IMR-90 (cell line): ENCODE measurements around the gene PON1. TPM values are rescaled to one million over a fixed set of nuclear protein-coding genes. Genes with fewer than 3 reads are reported as not detected.

Experiments used
- ATAC-seq: fragments of 200-7000 bp; cut with Tn5 transposase; 2 replicates; pipeline ENCODE4 v1.9.1; 2020; ENCODE audit warnings: low read depth, mild to moderate bottlenecking, moderate library complexity
- BruUV-seq: library from RNA; stranded (reverse); fragments of 400-500 nt; replicated peaks from 2 replicates; lab custom pipeline; 2021; lab: Mats Ljungman, UMichigan
- CTCF ChIA-PET: fragments of 300-600 bp; formaldehyde crosslinking; extraction: SDS; loops from one replicate; lab custom pipeline; 2021; ENCODE audit warnings: antibody characterized with exemption; lab: Yijun Ruan, JAX
- POLR2A ChIA-PET: fragments of 300-600 bp; sonication (Branson Sonifier 250); formaldehyde crosslinking; loops from one replicate; lab custom pipeline; 2022; ENCODE audit warnings: antibody characterized with exemption; ENCODE audit not compliant: unreplicated experiment; lab: Charles Lee
- DNase-seq: peaks from one replicate; pipeline ENCODE4 v3.0.0; 2013
- H2AFZ ChIP-seq: replicated peaks from 2 replicates; pipeline ENCODE3; 2013; ENCODE audit warnings: low read length, mild to moderate bottlenecking; ENCODE audit not compliant: poor library complexity
- H2AK5ac ChIP-seq: 2 replicates; pipeline ENCODE4 v1.6.1; 2013; ENCODE audit warnings: low read depth, low read length, inconsistent platforms
- H2AK9ac ChIP-seq: replicated peaks from 2 replicates; pipeline ENCODE3; 2013; ENCODE audit warnings: mild to moderate bottlenecking, low read depth, low read length, moderate library complexity; ENCODE audit not compliant: poor library complexity
- H2BK120ac ChIP-seq: 2 replicates; pipeline ENCODE4 v1.6.1; 2013; ENCODE audit warnings: low read depth, low read length, inconsistent platforms
- H2BK15ac ChIP-seq: 3 replicates; pipeline ENCODE4 v1.6.1; 2013; ENCODE audit warnings: low read depth, low read length, inconsistent platforms
- H2BK20ac ChIP-seq: 2 replicates; pipeline ENCODE4 v1.6.1; 2013; ENCODE audit warnings: low read depth, mild to moderate bottlenecking, inconsistent platforms, low read length, moderate library complexity
- H2BK5ac ChIP-seq: 2 replicates; pipeline ENCODE4 v1.6.1; 2013; ENCODE audit warnings: mild to moderate bottlenecking, low read depth, low read length, inconsistent platforms; ENCODE audit not compliant: poor library complexity, severe bottlenecking
- H3K14ac ChIP-seq: replicated peaks from 2 replicates; pipeline ENCODE4 v1.6.1; 2013; ENCODE audit warnings: low read depth, low read length, inconsistent platforms
- H3K18ac ChIP-seq: 2 replicates; pipeline ENCODE4 v1.6.1; 2013; ENCODE audit warnings: low read depth, low read length, control low read depth
- H3K23ac ChIP-seq: 2 replicates; pipeline ENCODE4 v1.6.1; 2013; ENCODE audit warnings: low read depth, low read length, inconsistent platforms
- H3K27ac ChIP-seq: 2 replicates; pipeline ENCODE4 v1.5.1; 2013; ENCODE audit warnings: mild to moderate bottlenecking, control low read depth, low read length; ENCODE audit not compliant: insufficient read depth
- H3K27me3 ChIP-seq: 2 replicates; pipeline ENCODE4 v1.6.1; 2013; ENCODE audit warnings: low read length; ENCODE audit not compliant: control insufficient read depth, insufficient read depth
- H3K36me3 ChIP-seq: 2 replicates; pipeline ENCODE4 v1.6.1; 2013; ENCODE audit warnings: low read length, mixed read lengths; ENCODE audit not compliant: control insufficient read depth, insufficient read depth
- H3K4ac ChIP-seq: 2 replicates; pipeline ENCODE4 v1.6.1; 2013; ENCODE audit warnings: low read depth, low read length, inconsistent platforms
- H3K4me1 ChIP-seq: 2 replicates; pipeline ENCODE4 v1.6.1; 2013; ENCODE audit warnings: low read length, mixed read lengths; ENCODE audit not compliant: control insufficient read depth, insufficient read depth
- H3K4me2 ChIP-seq: 2 replicates; pipeline ENCODE4 v1.6.1; 2013; ENCODE audit warnings: low read depth, mild to moderate bottlenecking, control low read depth, low read length, moderate library complexity
- H3K4me3 ChIP-seq: 2 replicates; pipeline ENCODE4 v1.5.1; 2013; ENCODE audit warnings: low read depth, mild to moderate bottlenecking, control low read depth, low read length, moderate library complexity; ENCODE audit not compliant: insufficient read depth
- H3K56ac ChIP-seq: 2 replicates; pipeline ENCODE4 v1.6.1; 2013; ENCODE audit warnings: low read length, inconsistent platforms; ENCODE audit not compliant: insufficient read depth; ENCODE audit errors: extremely low read depth
- H3K79me1 ChIP-seq, 2 experiments: 2 replicates each; pipeline ENCODE4 v1.6.1; 2013; ENCODE audit warnings: low read length in 2 of 2, inconsistent platforms in 1 of 2, low read depth in 1 of 2
- H3K9ac ChIP-seq: 2 replicates; pipeline ENCODE4 v1.6.1; 2013; ENCODE audit warnings: low read depth, low read length, control low read depth
- H3K9me1 ChIP-seq: 2 replicates; pipeline ENCODE4 v1.6.1; 2013; ENCODE audit warnings: low read length, inconsistent platforms; ENCODE audit not compliant: insufficient read depth
- H3K9me3 ChIP-seq: 2 replicates; pipeline ENCODE4 v1.6.1; 2013; ENCODE audit warnings: low read length; ENCODE audit not compliant: control insufficient read depth, insufficient read depth
- H4K20me1 ChIP-seq: 2 replicates; pipeline ENCODE4 v1.6.1; 2013; ENCODE audit warnings: low read length, inconsistent platforms; ENCODE audit not compliant: insufficient read depth
- H4K5ac ChIP-seq: 2 replicates; pipeline ENCODE4 v1.6.1; 2013; ENCODE audit warnings: mild to moderate bottlenecking, low read depth, low read length, control low read depth
- H4K8ac ChIP-seq, 2 experiments: 2 replicates each; pipeline ENCODE4 v1.6.1; 2013; ENCODE audit warnings: low read depth in 2 of 2, low read length in 2 of 2, control low read depth in 1 of 2, inconsistent platforms in 1 of 2
- H4K91ac ChIP-seq: 2 replicates; pipeline ENCODE4 v1.6.1; 2013; ENCODE audit warnings: low read depth, low read length, inconsistent platforms; ENCODE audit not compliant: insufficient read depth
- CEBPB ChIP-seq: IDR thresholded peaks from 2 replicates; pipeline ENCODE4 v1.6.1; 2012; ENCODE audit warnings: low read depth, low read length, improper control_type of control experiment
- ELK1 ChIP-seq: fragments of 150-350 bp; IDR thresholded peaks from 2 replicates; pipeline ENCODE4 v1.6.1; 2016; ENCODE audit warnings: low read depth, mild to moderate bottlenecking, low read length, moderate library complexity, borderline replicate concordance
- FOS ChIP-seq: fragments of 150-350 bp; IDR thresholded peaks from 2 replicates; pipeline ENCODE4 v1.6.1; 2016; ENCODE audit warnings: low read depth, low read length
- NFE2L2 ChIP-seq: fragments of 150-350 bp; IDR thresholded peaks from 2 replicates; pipeline ENCODE4 v1.6.1; 2016; ENCODE audit warnings: low read depth, mild to moderate bottlenecking, low read length
- RCOR1 ChIP-seq: IDR thresholded peaks from 2 replicates; pipeline ENCODE4 v1.6.1; 2012; ENCODE audit warnings: mild to moderate bottlenecking, low read length, improper control_type of control experiment; ENCODE audit not compliant: insufficient replicate concordance
- SMC3 ChIP-seq: fragments of 150-350 bp; IDR thresholded peaks from 2 replicates; pipeline ENCODE4 v1.6.1; 2016; ENCODE audit warnings: low read depth, mild to moderate bottlenecking, antibody characterized with exemption, low read length, moderate library complexity
- WGBS, 2 experiments: methylation state at CpG; one replicate each; pipeline versions ENCODE4 v1.1.5 to v1.1.7; 2013; ENCODE audit warnings: missing lambda C conversion rate in 2 of 2; ENCODE audit not compliant: insufficient read length in 1 of 2; ENCODE audit errors: extremely low coverage in 2 of 2; 5-methylcytosine and 5-hydroxymethylcytosine counted together
- dilution Hi-C: fragments of 300-500 bp; cut with HindIII; formaldehyde crosslinking; loops from one replicate; pipeline ENCODE4 v1.14.3; 2018; ENCODE audit warnings: low sequenced_read_pairs; ENCODE audit not compliant: unreplicated experiment
- in situ Hi-C: fragments of 300-500 bp; cut with MboI; formaldehyde crosslinking; loops from 3 replicates; pipeline ENCODE4 v1.14.3; 2019; ENCODE audit warnings: low sequenced_read_pairs, inconsistent platforms, mixed read lengths
- intact Hi-C: fragments of 100-400 bp; cut with micrococcal nuclease; formaldehyde crosslinking; loops from 2 replicates; pipeline ENCODE4 v1.10.0; 2022
- polyA plus RNA-seq, 3 experiments: library from polyadenylated mRNA; depleted of rRNA; stranded (reverse); fragments of >200 nt; gene quantifications; 2 replicates each; pipeline ENCODE4 v1.2.3, GENCODE V29; 2012; ENCODE audit warnings: low replicate concordance in 1 of 3
- total RNA-seq: library from RNA; depleted of rRNA; stranded (reverse); fragments of >200 nt; gene quantifications from 2 replicates; pipeline ENCODE4 v1.2.3, GENCODE V29; 2012

Gene PON1
- total and polyA plus RNA-seq, 2 of the 4 experiments (the other 2 are of a cell fraction) = not detected

- H3K27me3 ChIP-seq = 0 out of 2 replicates have a peak, but pooled peaks cover 2% of the 10 kb centered on the region
- H3K56ac ChIP-seq = no peak overlapping the region
- no peak overlapping the region for H2AK5ac ChIP-seq
- no peak overlapping the region for H2BK120ac ChIP-seq
- DNase-seq (no peak), ATAC-seq (no peak)
- no peak overlapping the region for H2BK15ac ChIP-seq
- no peak overlapping the region for H2BK5ac ChIP-seq
- no peak overlapping the region for H3K4me3 ChIP-seq
- H3K18ac ChIP-seq = no peak overlapping the region
- no peak overlapping the region for H4K5ac ChIP-seq
- BruUV-seq = no TSS peak
- no peak overlapping the region for H3K4me2 ChIP-seq
- no peaks in the 10 kb centered on the region for H3K9me3 ChIP-seq
- H3K27ac ChIP-seq = no peak overlapping the region
- H3K4me1 ChIP-seq = no peaks in the 10 kb centered on the region
- H3K36me3 ChIP-seq = no peaks in the 10 kb centered on the region
- WGBS, 2 experiments = no CpG with 5 or more reads among the region's 5 CpGs
- no peak overlapping the region for H3K9ac ChIP-seq
- no peak overlapping the region for H3K14ac ChIP-seq
- H2AFZ ChIP-seq = no peak overlapping the region
- no peaks in the 10 kb centered on the region for H3K9me1 ChIP-seq
- H2AK9ac ChIP-seq = no peak overlapping the region
- H3K79me1 ChIP-seq = no peaks in the 10 kb centered on the region
- POLR2A ChIA-PET = interaction anchor here (0.6 kb wide), 1 partner anchor 76 kb away, joined by 3 read pairs; no protein-coding TSS in a partner anchor
- no peak for TF ChIP-seq FOS
- TF ChIP-seq ELK1 = no peak
- TF ChIP-seq NFE2L2 = no peak
- no peak for TF ChIP-seq SMC3
- no peak for TF ChIP-seq RCOR1
- TF ChIP-seq CEBPB = no peak
- no peak overlapping the region for H3K4ac ChIP-seq
- CTCF ChIA-PET = interaction anchor here (0.6 kb wide), 1 partner anchor 820 kb away, joined by 3 read pairs; no protein-coding TSS in a partner anchor
- H4K8ac ChIP-seq = no peak overlapping the region
- no peaks in the 10 kb centered on the region for H4K20me1 ChIP-seq
- H3K23ac ChIP-seq = no peak overlapping the region
- dilution Hi-C loops = no loop called here
- intact Hi-C loops = no loop called here
- H4K91ac ChIP-seq = no peak overlapping the region
- no peak overlapping the region for H2BK20ac ChIP-seq
- in situ Hi-C loops = no loop called here
Measured at GRCh38 chr7:95269640-95270039, 54.7 kb downstream of the PON1 start.
